AG09319 (cell line): Measurements from ENCODE around the gene GMCL2.

Experiments
- DNase-seq: peaks from one replicate; pipeline ENCODE4 v3.0.0-alpha.2; 2010; ENCODE audit warnings: low read depth; ENCODE audit errors: extremely low read depth
- CTCF ChIP-seq: IDR thresholded peaks from 2 replicates; pipeline ENCODE4 v1.5.1; 2011; ENCODE audit warnings: low read depth, mild to moderate bottlenecking, inconsistent platforms, low read length, moderate library complexity

GMCL2 gene

GRCh38 chr5:178214160-178214803 lies 27.1 kb upstream of the GMCL2 start:
- no peak for TF ChIP-seq CTCF
- DNase-seq, result no peak

- no peak for TF ChIP-seq CTCF
- no peak for DNase-seq
These were observed 26.6 kb upstream of the GMCL2 start for GRCh38 chr5:178213748-178214151.

- no peak for TF ChIP-seq CTCF
- no peak for DNase-seq
These were observed 25.9 kb upstream of the GMCL2 start for GRCh38 chr5:178213003-178213461.

GRCh38 chr5:178212241-178213002 lies 25.3 kb upstream of the GMCL2 start:
- DNase-seq, result no peak
- TF ChIP-seq CTCF, result no peak

GRCh38 chr5:178211095-178212048 lies 24.2 kb upstream of the GMCL2 start:
- TF ChIP-seq CTCF, result no peak
- DNase-seq, result no peak

GRCh38 chr5:178210686-178211085 lies 23.5 kb upstream of the GMCL2 start:
- no peak for DNase-seq
- no peak for TF ChIP-seq CTCF
